ENCODE results near the gene RASGRP4.

GRCh38 chr19:38440592-38440991 lies 14.6 kb upstream of the RASGRP4 start:
- TF ChIP-seq CTCF (conservative IDR thresholded peaks at IDR 0.05 in 1 of 2, IDR thresholded peaks at IDR 0.05 in 1 of 2; ENCODE audit: low read depth in 1 of 2, low read length in 2 of 2): no peak
- no peak for TF ChIP-seq EZH2 (IDR thresholded peaks at IDR 0.05; ENCODE audit: low read length, missing control alignments)
